PC-9 (cell line): ENCODE measurements around the gene ZNF385A. TPM values are rescaled to one million over a fixed set of nuclear protein-coding genes. Genes with fewer than 3 reads are reported as not detected.
A peak's percentile ranks its signal among the peaks of the same experiment; 100 is the strongest.

ENCODE experiments used
- BruUV-seq: library from RNA; stranded (reverse); fragments of 400-500 nt; replicated peaks from 2 replicates; lab custom pipeline; 2021; lab: Mats Ljungman, UMichigan
- CTCF ChIA-PET: fragments of 300-600 bp; sonication (Branson Sonifier 250); formaldehyde crosslinking; loops from one replicate; lab custom pipeline; 2022; ENCODE audit warnings: antibody characterized with exemption; lab: Charles Lee
- POLR2A ChIA-PET: fragments of 300-600 bp; sonication (Branson Sonifier 250); formaldehyde crosslinking; loops from one replicate; lab custom pipeline; 2022; ENCODE audit warnings: antibody characterized with exemption; ENCODE audit not compliant: unreplicated experiment; lab: Charles Lee
- DNase-seq, 2 experiments: peaks; one replicate each; pipeline versions ENCODE4 v3.0.0 to v3.0.0-alpha.2; 2015 to 2022; ENCODE audit warnings: mixed read lengths in 1 of 2
- H2AFZ ChIP-seq: fragments of 200-600 bp; sonication (generic); 2 replicates; pipeline ENCODE4 v1.8.1; 2017; ENCODE audit warnings: antibody characterized with exemption
- H3F3A ChIP-seq: fragments of 200-600 bp; sonication (generic); 2 replicates; pipeline ENCODE4 v1.8.1; 2017; ENCODE audit warnings: antibody characterized with exemption, mild to moderate bottlenecking, low read depth; ENCODE audit not compliant: insufficient read depth
- H3K27ac ChIP-seq: fragments of 200-600 bp; sonication (generic); 2 replicates; pipeline ENCODE4 v1.6.1; 2016; ENCODE audit warnings: mixed run types
- H3K27me3 ChIP-seq: fragments of 200-600 bp; sonication (generic); 2 replicates; pipeline ENCODE4 v1.6.1; 2016; ENCODE audit warnings: low read depth, mixed run types; ENCODE audit not compliant: insufficient read depth
- H3K36me3 ChIP-seq: fragments of 200-600 bp; sonication (generic); 2 replicates; pipeline ENCODE4 v1.6.1; 2016; ENCODE audit warnings: low read depth, mixed run types
- H3K4me1 ChIP-seq: fragments of 200-600 bp; sonication (generic); replicated peaks from 2 replicates; pipeline ENCODE4 v1.6.1; 2016; ENCODE audit warnings: mixed run types; ENCODE audit not compliant: insufficient read depth
- H3K4me2 ChIP-seq: fragments of 200-600 bp; sonication (generic); 2 replicates; pipeline ENCODE4 v1.6.1; 2017; ENCODE audit warnings: mixed run types
- H3K4me3 ChIP-seq: fragments of 200-600 bp; sonication (generic); 2 replicates; pipeline ENCODE4 v1.6.1; 2016; ENCODE audit warnings: mixed run types
- H3K79me2 ChIP-seq: fragments of 200-600 bp; sonication (generic); 2 replicates; pipeline ENCODE4 v1.6.1; 2017; ENCODE audit warnings: low read depth, mixed run types
- H3K9me2 ChIP-seq: fragments of 200-600 bp; sonication (generic); 2 replicates; pipeline ENCODE4 v1.8.1; 2017; ENCODE audit warnings: mild to moderate bottlenecking; ENCODE audit not compliant: insufficient read depth
- H3K9me3 ChIP-seq: fragments of 200-600 bp; sonication (generic); 2 replicates; pipeline ENCODE4 v1.8.1; 2016; ENCODE audit warnings: low read depth; ENCODE audit not compliant: insufficient read depth
- H4K20me1 ChIP-seq: fragments of 200-600 bp; sonication (generic); 2 replicates; pipeline ENCODE4 v1.8.1; 2017; ENCODE audit not compliant: insufficient read depth
- EZH2 ChIP-seq: fragments of 200-600 bp; sonication (generic); IDR thresholded peaks from 2 replicates; pipeline ENCODE4 v1.8.0; 2017; ENCODE audit warnings: antibody characterized with exemption, low read depth
- intact Hi-C: fragments of 100-400 bp; cut with micrococcal nuclease; formaldehyde crosslinking; loops from one replicate; pipeline ENCODE4 v1.10.0; 2022; ENCODE audit not compliant: unreplicated experiment
- total RNA-seq: library from RNA; stranded (reverse); gene quantifications from 2 replicates; pipeline ENCODE4 v1.2.3, GENCODE V29; 2021
- TF ChIP-seq, protein P1 (sequence below): fragments of 200-600 bp; sonication (generic); conservative IDR thresholded peaks from 2 replicates; pipeline ENCODE4 v1.6.1; 2017; ENCODE audit warnings: mixed run types, antibody characterized with exemption, mild to moderate bottlenecking, moderate library complexity

Gene ZNF385A
- total RNA-seq, 1 experiment from 2014 or later, result 17.2 TPM

GRCh38 chr12:54379398-54380201 is 4.9 kb downstream of the ZNF385A start:
- POLR2A ChIA-PET, result interaction anchor here (0.5 to 0.9 kb wide), 4 partner anchors 11 to 338 kb away, joined by 3 to 7 read pairs (median 6); no protein-coding TSS in a partner anchor
- intact Hi-C loops, result loop anchor here (1.0 to 5.0 kb wide), 2 partner anchors 10 to 372 kb away; partner anchors contain the start of gene HOXC8
- no peaks in the 10 kb centered on the region for H3K9me3 ChIP-seq
- no peak for TF ChIP-seq EZH2
- TF ChIP-seq, protein P1, sequence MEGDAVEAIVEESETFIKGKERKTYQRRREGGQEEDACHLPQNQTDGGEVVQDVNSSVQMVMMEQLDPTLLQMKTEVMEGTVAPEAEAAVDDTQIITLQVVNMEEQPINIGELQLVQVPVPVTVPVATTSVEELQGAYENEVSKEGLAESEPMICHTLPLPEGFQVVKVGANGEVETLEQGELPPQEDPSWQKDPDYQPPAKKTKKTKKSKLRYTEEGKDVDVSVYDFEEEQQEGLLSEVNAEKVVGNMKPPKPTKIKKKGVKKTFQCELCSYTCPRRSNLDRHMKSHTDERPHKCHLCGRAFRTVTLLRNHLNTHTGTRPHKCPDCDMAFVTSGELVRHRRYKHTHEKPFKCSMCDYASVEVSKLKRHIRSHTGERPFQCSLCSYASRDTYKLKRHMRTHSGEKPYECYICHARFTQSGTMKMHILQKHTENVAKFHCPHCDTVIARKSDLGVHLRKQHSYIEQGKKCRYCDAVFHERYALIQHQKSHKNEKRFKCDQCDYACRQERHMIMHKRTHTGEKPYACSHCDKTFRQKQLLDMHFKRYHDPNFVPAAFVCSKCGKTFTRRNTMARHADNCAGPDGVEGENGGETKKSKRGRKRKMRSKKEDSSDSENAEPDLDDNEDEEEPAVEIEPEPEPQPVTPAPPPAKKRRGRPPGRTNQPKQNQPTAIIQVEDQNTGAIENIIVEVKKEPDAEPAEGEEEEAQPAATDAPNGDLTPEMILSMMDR, result peak; percentile 100
- no peaks in the 10 kb centered on the region for H3K27me3 ChIP-seq
- CTCF ChIA-PET, result interaction anchor here (0.6 to 2.5 kb wide), 17 partner anchors 9 to 371 kb away, joined by 3 to 19 read pairs (median 4); partner anchors contain the start of genes CBX5 and HOXC8
- H3K4me2 ChIP-seq, result peak overlapping the region; percentile 94
- H3F3A ChIP-seq, result peaks cover 4% of the 10 kb centered on the region; the same call in 1 of the 2 replicates
- H3K36me3 ChIP-seq, result no peaks in the 10 kb centered on the region
- no peaks in the 10 kb centered on the region for H4K20me1 ChIP-seq
- H3K9me2 ChIP-seq, result no peaks in the 10 kb centered on the region
- H3K27ac ChIP-seq, result no peak overlapping the region
- peak overlapping the region; percentile 71 for H2AFZ ChIP-seq
- peaks cover 29% of the 10 kb centered on the region for H3K4me1 ChIP-seq
- no peaks in the 10 kb centered on the region for H3K79me2 ChIP-seq
- DNase-seq, result peak; percentile 73 to 91
- H3K4me3 ChIP-seq, result peak overlapping the region; percentile 59; the same call in 1 of the 2 replicates
- BruUV-seq, result no TSS peak

GRCh38 chr12:54378796-54379397 is 5.6 kb downstream of the ZNF385A start:
- Histone ChIP-seq H3K27ac (no peak overlapping the region), H3K4me3 (peak overlapping the region; percentile 59; the same call in 1 of the 2 replicates)
- POLR2A ChIA-PET, result interaction anchor here (0.6 to 0.9 kb wide), 3 partner anchors 21 to 337 kb away, joined by 3 to 6 read pairs (median 6); no protein-coding TSS in a partner anchor

More at GRCh38 chr12:54378796-54379397, 5.6 kb downstream of the ZNF385A start:
- TF ChIP-seq, protein P1, result no peak
- TF ChIP-seq EZH2, result no peak
- H3K4me1 ChIP-seq, result peaks cover 33% of the 10 kb centered on the region
- no peaks in the 10 kb centered on the region for H4K20me1 ChIP-seq
- no TSS peak for BruUV-seq
- peak overlapping the region; percentile 94 for H3K4me2 ChIP-seq
- H3K27me3 ChIP-seq, result no peaks in the 10 kb centered on the region
- H2AFZ ChIP-seq, result peak overlapping the region; percentile 71
- intact Hi-C loops, result loop anchor here (1.0 to 5.0 kb wide), 2 partner anchors 10 to 372 kb away; partner anchors contain the start of gene HOXC8
- DNase-seq, result peak in 1 of 2 experiments; percentile 76
- H3K9me3 ChIP-seq, result no peaks in the 10 kb centered on the region
- no peaks in the 10 kb centered on the region for H3K79me2 ChIP-seq
- CTCF ChIA-PET, result interaction anchor here (0.7 to 2.5 kb wide), 14 partner anchors 8 to 370 kb away, joined by 3 to 19 read pairs (median 4); partner anchors contain the start of genes CBX5 and HOXC8
- no peaks in the 10 kb centered on the region for H3K36me3 ChIP-seq
- peaks cover 10% of the 10 kb centered on the region; the same call in 1 of the 2 replicates for H3F3A ChIP-seq
- H3K9me2 ChIP-seq, result no peaks in the 10 kb centered on the region
